Diencephalon (tissue), 1 donor: Measurements from ENCODE around the gene ADGRG6. TPM values are rescaled to one million over a fixed set of nuclear protein-coding genes. Genes with fewer than 3 reads are reported as not detected.

ENCODE experiments used
- total RNA-seq: library from RNA; depleted of rRNA; stranded (reverse); fragments of >200 nt; gene quantifications from one replicate; pipeline ENCODE4 v1.2.3, GENCODE V29; 2014

Gene ADGRG6
- 9.9 TPM for total RNA-seq

DNA sequence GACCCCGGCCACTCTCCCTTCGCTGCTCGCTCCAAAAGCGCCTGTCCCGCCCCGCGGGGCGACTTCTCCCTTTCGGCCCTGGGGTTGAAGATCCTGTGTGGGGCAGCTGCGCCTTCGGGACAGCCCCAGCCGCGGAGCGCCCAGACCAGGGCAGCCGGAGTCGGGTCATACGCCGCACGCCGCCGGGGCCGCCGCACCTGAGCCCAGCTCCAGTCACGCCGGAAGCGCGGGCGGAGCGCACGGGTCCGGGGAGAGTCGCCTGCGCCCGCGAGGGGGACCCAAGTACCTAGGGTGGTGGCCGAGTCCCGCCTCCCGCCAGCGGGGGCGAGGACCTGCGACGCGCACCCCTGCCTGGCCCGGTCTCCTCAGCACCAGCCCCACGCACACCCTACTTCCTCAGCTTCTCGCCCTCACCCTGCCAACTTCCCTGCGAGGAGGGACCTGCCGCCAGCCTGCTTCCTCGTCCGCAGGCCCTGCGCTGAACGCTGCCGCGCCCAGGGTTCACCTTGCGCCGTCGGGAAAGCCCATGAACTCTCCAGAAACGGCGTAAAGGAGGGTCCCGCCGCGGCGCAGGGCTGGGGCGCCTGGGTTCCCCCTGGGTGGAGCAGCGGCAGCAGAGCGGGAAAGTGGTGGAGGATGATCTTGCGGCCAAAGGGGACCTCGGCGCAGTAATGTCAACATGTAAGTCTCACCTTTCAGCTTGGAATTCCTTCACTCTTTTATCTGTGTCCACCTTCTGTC, at the start of gene ADGRG6:
ADGRG6 (plus strand) TSS at position 357 of the 741 bp plus-strand sequence; CDS start at position 680, 323 bp downstream.

Other genes starting within 250 kb of the ADGRG6 start
- not detected for gene GJE1, start 169.1 kb upstream of the ADGRG6 start, total RNA-seq
- gene NMBR, start 154.9 kb upstream of the ADGRG6 start, total RNA-seq: 9.7 TPM
- 86.5 TPM for gene VTA1, start 154.7 kb upstream of the ADGRG6 start, total RNA-seq